Measurements from ENCODE around the gene CUX1. TPM values are rescaled to one million over a fixed set of nuclear protein-coding genes. Genes with fewer than 3 reads are reported as not detected.
A peak's percentile ranks its signal among the peaks of the same experiment; 100 is the strongest.

The CUX1 gene
- total RNA-seq, 1 experiment from 2014 or later, result 116 TPM

DNA sequence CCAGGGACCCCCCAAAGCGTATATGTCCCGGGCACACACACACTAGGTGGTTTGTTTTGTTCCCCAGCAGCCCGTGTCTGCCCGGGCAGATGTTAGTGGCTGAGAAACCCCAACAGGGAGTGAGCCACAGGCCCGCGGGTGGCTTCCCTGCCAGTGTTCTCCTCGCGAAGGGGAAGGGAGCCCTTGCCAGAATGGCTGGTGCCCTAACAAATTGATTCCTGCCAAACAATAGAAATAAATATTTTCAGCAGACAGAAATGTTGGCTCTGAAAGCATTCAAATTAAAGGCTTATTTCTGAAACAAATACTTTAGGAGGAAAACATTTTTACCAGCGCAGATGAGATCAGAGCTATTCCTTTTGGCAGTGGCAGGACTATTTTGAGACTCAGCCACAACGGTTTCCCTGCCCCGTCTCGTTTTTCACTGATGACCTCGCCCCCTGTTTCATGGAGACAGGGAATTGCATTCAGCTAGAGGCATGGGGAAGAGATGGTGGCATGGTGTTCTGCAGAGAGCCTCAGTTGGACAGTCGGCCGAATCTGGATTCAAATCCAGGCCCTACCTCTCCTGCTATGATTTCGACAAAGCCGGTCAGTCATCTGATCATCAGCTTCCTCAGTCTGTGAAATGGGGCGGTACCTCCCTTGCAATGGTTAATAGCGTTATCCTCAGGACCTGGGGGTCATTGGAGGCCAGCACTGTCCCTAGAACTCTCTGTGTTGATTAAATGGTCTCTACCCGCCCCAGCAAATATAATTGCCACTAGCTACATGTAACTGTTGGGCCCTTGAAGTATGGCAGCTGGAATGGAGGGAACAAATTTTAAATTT lies 84.5 kb downstream of the CUX1 start:
- Mint-ChIP-seq H3K27ac (ENCODE audit: unreplicated experiment) (no peak overlapping the region), H3K4me1 (ENCODE audit: low read depth, unreplicated experiment) (peaks cover 14% of the 10 kb centered on the region), H3K36me3 (ENCODE audit: insufficient read depth, unreplicated experiment) (peaks cover 44% of the 10 kb centered on the region), H3K4me3 (ENCODE audit: unreplicated experiment) (no peak overlapping the region), H3K9me3 (ENCODE audit: unreplicated experiment) (no peaks in the 10 kb centered on the region), H3K27me3 (ENCODE audit: insufficient read depth, unreplicated experiment) (no peaks in the 10 kb centered on the region)
- Histone ChIP-seq H3K9me3 (no peaks in the 10 kb centered on the region), H3K4me1 (no peaks in the 10 kb centered on the region; the same call in none of the 2 replicates), H3K27me3 (replicated peaks; ENCODE audit: control insufficient read depth, insufficient read depth, low read length) (no peaks in the 10 kb centered on the region), H3K36me3 (ENCODE audit: control insufficient read depth, insufficient read depth, low read length) (no peaks in the 10 kb centered on the region; the same call in 1 of the 2 replicates), H3K4me3 (ENCODE audit: low read depth, low read length) (no peak overlapping the region)
- ChIA-PET POLR2A (no interaction called here), CTCF (no interaction called here)
- TF ChIP-seq, protein P1, sequence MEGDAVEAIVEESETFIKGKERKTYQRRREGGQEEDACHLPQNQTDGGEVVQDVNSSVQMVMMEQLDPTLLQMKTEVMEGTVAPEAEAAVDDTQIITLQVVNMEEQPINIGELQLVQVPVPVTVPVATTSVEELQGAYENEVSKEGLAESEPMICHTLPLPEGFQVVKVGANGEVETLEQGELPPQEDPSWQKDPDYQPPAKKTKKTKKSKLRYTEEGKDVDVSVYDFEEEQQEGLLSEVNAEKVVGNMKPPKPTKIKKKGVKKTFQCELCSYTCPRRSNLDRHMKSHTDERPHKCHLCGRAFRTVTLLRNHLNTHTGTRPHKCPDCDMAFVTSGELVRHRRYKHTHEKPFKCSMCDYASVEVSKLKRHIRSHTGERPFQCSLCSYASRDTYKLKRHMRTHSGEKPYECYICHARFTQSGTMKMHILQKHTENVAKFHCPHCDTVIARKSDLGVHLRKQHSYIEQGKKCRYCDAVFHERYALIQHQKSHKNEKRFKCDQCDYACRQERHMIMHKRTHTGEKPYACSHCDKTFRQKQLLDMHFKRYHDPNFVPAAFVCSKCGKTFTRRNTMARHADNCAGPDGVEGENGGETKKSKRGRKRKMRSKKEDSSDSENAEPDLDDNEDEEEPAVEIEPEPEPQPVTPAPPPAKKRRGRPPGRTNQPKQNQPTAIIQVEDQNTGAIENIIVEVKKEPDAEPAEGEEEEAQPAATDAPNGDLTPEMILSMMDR (IDR thresholded peaks at IDR 0.05; ENCODE audit: insufficient read depth in 1 of 2, low read depth in 1 of 2, low read length in 1 of 2, severe bottlenecking in 1 of 2, unreplicated experiment in 1 of 2), result no peak
- intact Hi-C loops (cut with micrococcal nuclease; ENCODE audit: unreplicated experiment), result no loop called here
- DNase-seq, result no peak
- no TSS peak for BruUV-seq (replicated peaks)

DNA sequence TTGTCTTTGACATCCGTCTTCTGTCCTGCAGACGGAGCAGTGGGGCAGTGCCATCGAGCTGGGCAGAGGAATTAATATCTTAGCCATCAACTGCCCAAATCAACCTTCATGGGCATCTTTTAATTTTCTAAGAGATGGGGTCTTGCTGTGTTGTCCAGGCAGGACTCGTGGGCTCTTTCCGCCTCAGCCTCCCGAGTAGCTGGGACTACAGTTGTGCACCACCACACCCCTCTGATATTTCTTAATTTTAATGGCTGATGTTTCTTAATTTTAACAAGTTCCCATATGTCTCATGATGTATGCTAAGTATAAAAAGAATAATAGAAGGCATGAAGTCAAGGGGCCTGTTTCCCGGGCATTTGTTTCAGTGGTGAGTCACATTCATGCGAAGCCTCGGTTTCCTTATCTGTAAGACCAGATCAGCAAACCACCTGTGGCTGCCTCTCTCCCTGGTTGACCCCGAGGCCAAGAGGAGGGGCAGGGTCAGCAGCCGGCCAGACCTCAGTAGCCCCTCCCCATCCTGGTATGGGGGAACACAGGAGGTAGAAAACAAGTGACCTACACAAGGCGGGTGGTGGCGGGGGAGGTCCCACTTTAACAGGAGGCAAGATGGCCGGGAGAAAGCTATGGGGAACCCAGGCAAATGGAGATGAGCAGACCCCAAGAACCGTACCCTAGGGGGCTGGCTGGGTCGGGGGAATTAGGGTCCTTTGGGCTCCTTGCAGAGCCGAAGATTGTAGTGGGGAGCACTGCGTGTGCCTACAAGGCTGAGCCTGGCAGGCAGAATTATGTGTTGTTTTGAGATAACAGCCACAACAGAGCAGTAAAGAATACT lies 85.5 kb downstream of the CUX1 start:
- Mint-ChIP-seq H3K9me3 (ENCODE audit: unreplicated experiment) (no peaks in the 10 kb centered on the region), H3K4me3 (ENCODE audit: unreplicated experiment) (no peak overlapping the region), H3K36me3 (ENCODE audit: insufficient read depth, unreplicated experiment) (peaks cover 54% of the 10 kb centered on the region), H3K27ac (ENCODE audit: unreplicated experiment) (peak overlapping the region; percentile 90), H3K27me3 (ENCODE audit: insufficient read depth, unreplicated experiment) (no peaks in the 10 kb centered on the region), H3K4me1 (ENCODE audit: low read depth, unreplicated experiment) (peaks cover 14% of the 10 kb centered on the region)
- no peak overlapping the region for H3K4me3 ChIP-seq (ENCODE audit: low read depth, low read length)
- no peaks in the 10 kb centered on the region; the same call in none of the 2 replicates for H3K4me1 ChIP-seq
- H3K9me3 ChIP-seq, result no peaks in the 10 kb centered on the region
- POLR2A ChIA-PET, result no interaction called here
- BruUV-seq (replicated peaks), result no TSS peak
- H3K27me3 ChIP-seq (replicated peaks; ENCODE audit: control insufficient read depth, insufficient read depth, low read length), result no peaks in the 10 kb centered on the region
- H3K36me3 ChIP-seq (ENCODE audit: control insufficient read depth, insufficient read depth, low read length), result no peaks in the 10 kb centered on the region; the same call in 1 of the 2 replicates
- CTCF ChIA-PET, result no interaction called here
- intact Hi-C loops (cut with micrococcal nuclease; ENCODE audit: unreplicated experiment), result no loop called here
- no peak for DNase-seq
- TF ChIP-seq, protein P1 (IDR thresholded peaks at IDR 0.05; ENCODE audit: insufficient read depth in 1 of 2, low read depth in 1 of 2, low read length in 1 of 2, severe bottlenecking in 1 of 2, unreplicated experiment in 1 of 2), result no peak

DNA sequence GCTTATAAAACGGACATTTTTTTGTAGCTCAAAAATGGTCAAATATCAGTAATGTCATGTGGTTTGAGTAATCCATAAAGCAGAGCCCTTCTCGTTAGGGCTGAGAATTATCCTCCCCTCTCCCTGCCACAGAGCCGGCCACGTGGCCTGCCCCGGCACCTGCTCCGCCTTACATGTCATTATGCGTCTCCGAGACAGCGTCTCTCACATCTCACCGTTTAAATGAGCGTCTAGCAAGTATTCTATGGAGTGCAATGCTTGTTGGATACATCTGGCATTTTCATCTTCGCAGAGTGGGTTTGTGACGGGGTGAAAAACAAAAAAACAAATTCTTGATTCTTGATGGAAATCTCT lies 86.1 kb downstream of the CUX1 start:
- H3K4me3 Mint-ChIP-seq (ENCODE audit: unreplicated experiment), result no peak overlapping the region
- no TSS peak for BruUV-seq (replicated peaks)
- ChIA-PET POLR2A (no interaction called here), CTCF (no interaction called here)
- no peaks in the 10 kb centered on the region for H3K9me3 Mint-ChIP-seq (ENCODE audit: unreplicated experiment)
- H3K36me3 Mint-ChIP-seq (ENCODE audit: insufficient read depth, unreplicated experiment), result peaks cover 53% of the 10 kb centered on the region
- TF ChIP-seq, protein P1 (IDR thresholded peaks at IDR 0.05; ENCODE audit: insufficient read depth in 1 of 2, low read depth in 1 of 2, low read length in 1 of 2, severe bottlenecking in 1 of 2, unreplicated experiment in 1 of 2), result no peak
- no peaks in the 10 kb centered on the region for H3K27me3 Mint-ChIP-seq (ENCODE audit: insufficient read depth, unreplicated experiment)
- no peaks in the 10 kb centered on the region for H3K27me3 ChIP-seq (replicated peaks; ENCODE audit: control insufficient read depth, insufficient read depth, low read length)
- no peak overlapping the region for H3K4me3 ChIP-seq (ENCODE audit: low read depth, low read length)
- no peaks in the 10 kb centered on the region for H3K9me3 ChIP-seq
- DNase-seq, result no peak
- H3K27ac Mint-ChIP-seq (ENCODE audit: unreplicated experiment), result peak overlapping the region; percentile 90
- no peaks in the 10 kb centered on the region; the same call in none of the 2 replicates for H3K4me1 ChIP-seq
- H3K36me3 ChIP-seq (ENCODE audit: control insufficient read depth, insufficient read depth, low read length), result no peaks in the 10 kb centered on the region; the same call in 1 of the 2 replicates
- intact Hi-C loops (cut with micrococcal nuclease; ENCODE audit: unreplicated experiment), result no loop called here
- H3K4me1 Mint-ChIP-seq (ENCODE audit: low read depth, unreplicated experiment), result peaks cover 14% of the 10 kb centered on the region

Data from Caco-2 (cell line).